Activated CD4-positive, alpha-beta T cell treated with anti-CD3 and anti-CD28 coated beads, Interleukin-2, amount 50 U/mL, for 24 hours (primary cell): ENCODE results near the gene TNF.

Experiments used
- DNase-seq, 2 donors: peaks; one replicate each; pipeline ENCODE4 v3.0.0-alpha.2; 2020; ENCODE audit warnings: low read depth in 1 of 2, low spot score in 1 of 2

Gene TNF

GRCh38 chr6:31543639-31544038 lies 31.7 kb upstream of the TNF start:
- DNase-seq = no peak

GRCh38 chr6:31544676-31545075 lies 30.7 kb upstream of the TNF start:
- no peak for DNase-seq

DNA sequence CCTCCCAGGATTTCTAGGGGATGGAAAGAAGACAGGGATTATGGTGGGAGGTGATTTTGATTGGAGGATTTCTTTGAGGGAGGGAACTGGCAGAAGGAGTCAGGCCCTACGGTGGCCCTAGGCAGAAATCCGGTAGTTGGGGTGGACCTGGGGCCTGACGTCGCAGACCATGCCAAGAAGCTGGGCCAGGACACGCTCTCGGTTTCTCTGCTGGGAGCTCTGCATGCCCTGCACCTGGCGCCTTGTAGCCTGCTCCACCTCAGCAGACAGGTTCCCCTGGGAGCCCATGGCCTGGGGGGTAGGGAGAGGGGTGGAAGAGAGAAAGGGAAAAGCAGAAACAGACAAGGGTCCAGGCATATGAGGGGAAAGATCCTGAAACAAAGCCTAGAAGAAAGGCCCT lies 30.1 kb upstream of the TNF start:
- DNase-seq = no peak

GRCh38 chr6:31546339-31546957 lies 28.9 kb upstream of the TNF start, which contains the start of gene ATP6V1G2:
ATP6V1G2 (minus strand) TSS chr6:31546608; CDS start chr6:31546559, 49 bp downstream.
- DNase-seq = peak; percentile 77 to 83

DNA sequence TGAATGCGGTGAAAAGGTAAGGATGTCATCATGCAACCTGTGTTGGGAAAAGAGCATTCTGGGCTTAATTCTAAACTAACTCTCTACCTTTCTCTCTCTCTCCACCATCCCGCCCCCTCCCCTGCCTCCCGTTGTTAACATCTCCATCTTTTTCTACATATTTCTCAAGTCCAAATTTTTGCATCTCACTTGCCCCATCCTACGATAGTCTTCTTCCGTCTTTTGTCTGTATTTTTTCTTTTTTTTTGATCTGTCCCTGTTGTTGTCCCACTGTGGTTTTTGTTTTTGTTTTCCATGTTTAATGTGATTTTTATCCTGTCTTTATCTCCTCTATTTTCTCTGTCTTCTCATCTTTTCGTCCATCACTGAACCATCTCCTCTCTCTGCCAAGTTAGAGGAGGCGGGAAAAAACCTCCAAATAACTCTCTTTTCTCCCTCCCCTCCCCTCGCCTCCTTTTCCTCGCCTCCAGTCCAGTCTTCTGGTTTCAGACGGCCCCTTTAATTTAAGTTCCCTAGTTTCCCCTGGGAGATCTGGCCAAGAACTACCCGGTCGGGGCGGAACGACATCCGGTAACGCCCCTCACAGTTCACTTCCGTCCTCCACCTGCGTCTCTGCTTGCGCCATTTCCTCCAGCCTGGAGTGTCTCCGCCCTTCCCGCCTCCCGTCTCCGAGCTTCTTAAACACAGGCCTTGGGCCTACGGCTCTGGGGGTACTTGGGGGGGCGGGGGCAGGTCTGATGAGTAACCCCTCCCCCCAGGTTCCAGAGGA lies 28.2 kb upstream of the TNF start, which contains the start of gene NFKBIL1:
NFKBIL1 (plus strand) TSS at position 651 of the 769 bp plus-strand sequence; CDS start at position 738, 87 bp downstream.
- DNase-seq = peak; percentile 77 to 91

DNA sequence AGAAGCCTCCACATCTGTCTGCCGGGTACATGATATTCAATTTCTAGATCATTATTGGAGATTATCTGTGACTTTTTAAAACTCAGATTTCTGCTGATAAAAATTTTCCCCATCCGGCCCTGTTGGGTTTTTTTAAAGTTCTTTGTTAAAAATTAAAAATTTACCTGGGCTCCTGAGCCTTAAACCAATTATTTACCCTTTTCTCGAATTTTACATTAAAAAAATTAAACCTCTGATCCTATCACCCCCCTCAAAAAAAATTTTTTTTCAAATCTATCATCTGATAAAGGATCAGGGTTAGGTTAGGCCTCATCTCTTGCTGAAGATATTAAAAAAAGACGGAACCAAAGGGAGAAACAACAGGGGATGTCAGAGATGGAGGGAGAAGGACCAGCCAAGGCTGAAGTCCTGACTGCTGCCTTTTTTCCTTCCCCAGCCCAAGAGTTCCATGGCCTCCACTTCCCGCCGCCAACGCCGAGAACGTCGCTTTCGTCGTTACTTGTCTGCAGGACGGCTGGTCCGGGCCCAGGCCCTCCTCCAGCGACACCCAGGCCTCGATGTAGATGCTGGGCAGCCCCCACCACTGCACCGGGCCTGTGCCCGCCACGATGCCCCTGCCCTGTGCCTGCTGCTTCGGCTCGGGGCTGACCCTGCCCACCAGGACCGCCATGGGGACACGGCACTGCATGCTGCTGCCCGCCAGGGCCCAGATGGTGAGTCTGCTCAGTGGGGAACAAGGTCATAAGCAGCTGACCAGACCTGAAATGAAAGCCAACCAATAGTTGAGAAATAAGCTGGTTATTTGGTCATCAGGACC lies 27.4 kb upstream of the TNF start:
- no peak for DNase-seq

DNA sequence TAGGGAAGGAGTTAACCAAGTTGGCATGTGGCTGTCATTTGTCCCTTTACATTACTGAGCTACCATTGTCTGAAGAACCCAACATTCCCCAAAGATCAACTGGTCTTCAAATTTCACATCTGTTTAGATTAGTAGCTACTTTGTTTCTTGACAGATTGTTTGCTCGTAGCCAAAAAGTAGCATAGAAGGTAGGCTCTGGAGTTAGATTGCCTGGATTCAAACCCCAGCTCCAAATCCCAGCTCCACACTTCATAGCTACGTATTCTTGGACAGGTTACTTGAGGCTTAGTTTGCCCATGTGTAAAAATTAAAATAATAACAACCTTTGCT lies 26.9 kb upstream of the TNF start:
- DNase-seq = no peak

DNA sequence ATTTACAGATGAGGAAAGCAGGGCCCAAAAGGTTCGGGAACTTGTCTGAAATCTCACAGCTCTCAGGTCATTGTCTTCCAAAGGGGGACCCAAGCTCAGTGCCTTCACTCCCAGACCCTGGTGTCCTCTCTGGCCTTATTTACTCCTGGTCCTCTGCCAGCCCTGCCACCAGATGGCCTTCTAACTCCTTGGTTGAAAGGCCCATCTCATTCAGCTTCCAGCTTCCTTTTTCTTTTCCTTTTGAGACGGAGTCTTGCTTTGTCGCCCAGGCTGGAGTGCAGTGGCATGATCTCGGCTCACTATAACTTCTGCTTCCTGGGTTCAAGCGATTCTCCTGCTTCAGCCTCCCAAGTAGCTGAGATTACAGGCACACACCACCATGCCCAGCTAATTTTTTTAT lies 24.0 kb upstream of the TNF start:
- DNase-seq = peak in 1 of 2 donors; percentile 60

DNA sequence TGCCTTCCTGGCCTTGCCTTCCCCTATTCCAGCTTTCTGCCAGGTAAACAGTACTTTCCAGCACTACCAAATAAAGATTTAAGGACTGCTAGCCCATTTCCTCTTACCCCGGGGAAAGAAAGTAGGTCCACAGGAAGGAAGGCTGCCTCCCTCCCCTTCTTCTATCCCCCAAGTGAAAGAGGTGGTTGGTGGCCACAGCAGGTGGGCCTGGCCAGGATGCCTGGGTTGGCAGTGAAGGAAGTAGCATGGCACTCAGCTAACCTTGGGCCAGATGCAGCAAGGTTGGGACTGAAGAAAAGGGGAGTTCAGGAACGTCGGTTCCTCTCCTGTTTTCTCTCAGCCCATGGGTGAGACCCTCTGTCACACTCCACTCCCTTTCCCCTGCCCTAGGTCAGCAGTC lies 19.1 kb upstream of the TNF start:
- DNase-seq = no peak

- no peak for DNase-seq
Observed at GRCh38 chr6:31557443-31558317, 17.7 kb upstream of the TNF start.

- no peak for DNase-seq
Observed at GRCh38 chr6:31558318-31558625, 17.1 kb upstream of the TNF start.

- peak in 1 of 2 donors; percentile 77 for DNase-seq
Observed at GRCh38 chr6:31558631-31559500, 16.5 kb upstream of the TNF start.

GRCh38 chr6:31559606-31559957 lies 15.8 kb upstream of the TNF start:
- DNase-seq = no peak

- no peak for DNase-seq
Observed at GRCh38 chr6:31559958-31560696, 15.2 kb upstream of the TNF start.

- no peak for DNase-seq
Observed at GRCh38 chr6:31560697-31561058, 14.7 kb upstream of the TNF start.

DNA sequence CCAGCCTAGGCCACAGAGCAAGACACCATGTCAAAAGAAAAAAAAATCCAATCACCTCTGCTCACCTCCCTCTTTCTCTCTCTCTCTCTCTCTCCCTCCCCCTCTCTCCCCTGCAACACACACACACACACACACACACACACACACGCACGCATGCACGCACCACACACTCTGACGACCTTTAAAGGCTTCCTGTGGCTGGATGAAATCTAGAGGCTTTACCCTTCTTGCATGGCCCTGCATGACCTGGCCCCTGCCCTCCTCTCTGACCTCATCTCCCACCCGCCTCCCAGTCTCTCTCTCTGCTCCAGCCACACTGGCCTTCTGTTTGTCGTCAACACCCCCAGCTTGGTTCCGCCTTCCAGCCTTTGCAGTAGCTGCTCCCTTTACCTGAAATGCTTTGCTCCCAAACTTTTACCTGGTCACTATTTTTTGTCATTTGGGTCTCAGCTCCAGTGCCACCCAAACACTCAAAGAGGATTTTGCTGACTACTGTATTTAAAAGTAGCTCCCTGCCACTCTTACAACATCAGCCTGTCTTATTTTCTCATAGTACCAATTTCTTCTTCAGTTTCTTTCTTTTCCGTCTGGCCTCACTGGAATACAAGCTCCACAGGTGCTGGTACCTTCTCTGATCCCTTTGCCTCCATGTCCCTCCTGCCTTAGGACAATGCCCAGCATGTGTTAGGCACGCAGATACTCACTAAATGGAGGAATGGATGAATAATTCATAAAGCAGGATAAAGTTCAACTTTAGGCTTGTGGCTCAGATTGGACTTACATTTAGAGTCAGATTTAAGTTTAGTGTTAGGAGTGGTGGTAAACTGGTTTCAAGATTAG lies 7.6 kb upstream of the TNF start:
- DNase-seq = no peak

DNA sequence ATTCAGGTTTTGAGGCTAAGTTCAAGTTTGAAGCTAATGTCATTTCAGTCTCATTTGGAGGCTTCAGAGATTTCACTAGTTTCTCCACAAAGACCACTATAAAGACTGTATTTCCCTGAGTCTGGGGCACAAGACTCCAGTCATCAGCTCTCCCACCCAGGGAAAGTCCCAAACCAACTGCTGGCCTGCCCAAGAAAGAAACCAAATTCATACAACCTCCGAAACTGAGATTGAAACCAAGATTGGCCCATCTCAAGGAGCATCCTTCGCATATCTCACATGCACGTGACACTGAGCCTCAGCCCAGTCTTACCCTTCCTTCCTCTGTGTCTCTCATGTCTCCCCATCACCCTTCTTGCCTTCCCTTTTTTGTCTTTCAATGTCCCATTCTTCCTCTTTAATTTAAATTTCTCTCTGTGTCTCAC lies 6.8 kb upstream of the TNF start:
- peak in 1 of 2 donors; percentile 80 for DNase-seq

DNA sequence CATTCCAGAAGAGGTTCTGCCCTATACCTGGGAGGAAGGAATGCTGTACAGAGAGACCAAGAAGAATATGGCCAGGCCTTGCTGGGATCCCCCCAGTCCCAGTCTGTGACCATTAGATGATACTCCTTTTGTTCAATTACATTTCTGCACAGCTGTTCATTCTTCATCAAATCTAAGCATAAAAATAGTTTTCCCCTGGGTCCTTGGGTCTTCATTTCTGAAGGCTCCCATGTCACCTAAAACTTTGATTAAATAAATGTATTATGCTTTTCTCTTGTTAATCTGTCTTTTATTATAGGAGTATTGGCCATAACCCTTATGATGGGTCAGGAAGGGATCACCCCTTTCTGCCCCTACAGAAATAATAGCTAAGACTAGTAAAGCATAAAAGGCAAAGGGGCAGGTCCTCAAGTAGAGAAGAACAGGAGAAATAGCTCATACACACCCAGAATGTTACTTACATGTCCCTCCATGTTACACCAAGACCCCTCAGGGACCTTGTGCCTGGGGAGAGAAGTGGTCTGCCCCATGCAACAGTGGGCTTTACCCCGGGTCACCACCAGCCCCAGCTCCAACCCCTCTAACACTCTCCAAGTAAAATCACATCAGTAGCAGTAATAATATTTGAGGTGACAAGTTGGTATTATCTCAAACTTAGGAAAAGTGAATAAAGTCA lies 5.4 kb upstream of the TNF start:
- DNase-seq = no peak
